ENCODE data around the gene DGKQ. TPM values are rescaled to one million over a fixed set of nuclear protein-coding genes. Genes with fewer than 3 reads are reported as not detected.

DGKQ gene
- total and polyA plus RNA-seq, 7 donors = 2.2 to 3.9 (median 2.8) TPM

DNA sequence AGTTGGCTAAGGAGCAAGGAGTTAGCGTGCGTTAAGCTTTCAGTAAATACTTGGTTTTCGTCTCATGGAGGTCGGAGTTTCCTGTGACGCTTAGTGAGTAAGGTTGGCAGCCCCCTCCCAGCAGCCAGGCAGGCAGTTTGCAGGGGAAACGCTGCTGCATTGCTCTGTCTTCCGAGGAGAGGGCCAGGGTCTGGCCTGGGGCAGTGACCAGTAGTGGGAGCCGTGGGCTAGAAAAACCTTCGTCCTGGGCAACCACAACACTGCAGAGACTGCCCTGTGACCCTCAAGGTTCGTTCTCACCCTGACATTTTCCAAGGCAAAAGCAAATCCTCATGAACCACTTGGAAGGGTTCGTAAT lies 40.7 kb downstream of the DGKQ start:
- ATAC-seq (no peak), DNase-seq (peak in 1 of 2 donors; percentile 63)
- peak overlapping the region; percentile 99 for H3K4me3 ChIP-seq
- peak overlapping the region; percentile 99 for H3K27ac ChIP-seq
- intact Hi-C loops (cut with DNase I) = loop anchor here (5.0 kb wide), 2 partner anchors 40 to 190 kb away; partner anchors contain the start of gene DGKQ (in 1 of the 2)
- H3K4me1 ChIP-seq = peaks cover 30% of the 10 kb centered on the region
- no peaks in the 10 kb centered on the region for H3K27me3 ChIP-seq (ENCODE audit: insufficient read depth in 3 of 3, low read length in 2 of 3)
- no peaks in the 10 kb centered on the region for H3K36me3 ChIP-seq (ENCODE audit: insufficient read depth in 1 of 2, low read depth in 1 of 2)
- TF ChIP-seq, protein P1, sequence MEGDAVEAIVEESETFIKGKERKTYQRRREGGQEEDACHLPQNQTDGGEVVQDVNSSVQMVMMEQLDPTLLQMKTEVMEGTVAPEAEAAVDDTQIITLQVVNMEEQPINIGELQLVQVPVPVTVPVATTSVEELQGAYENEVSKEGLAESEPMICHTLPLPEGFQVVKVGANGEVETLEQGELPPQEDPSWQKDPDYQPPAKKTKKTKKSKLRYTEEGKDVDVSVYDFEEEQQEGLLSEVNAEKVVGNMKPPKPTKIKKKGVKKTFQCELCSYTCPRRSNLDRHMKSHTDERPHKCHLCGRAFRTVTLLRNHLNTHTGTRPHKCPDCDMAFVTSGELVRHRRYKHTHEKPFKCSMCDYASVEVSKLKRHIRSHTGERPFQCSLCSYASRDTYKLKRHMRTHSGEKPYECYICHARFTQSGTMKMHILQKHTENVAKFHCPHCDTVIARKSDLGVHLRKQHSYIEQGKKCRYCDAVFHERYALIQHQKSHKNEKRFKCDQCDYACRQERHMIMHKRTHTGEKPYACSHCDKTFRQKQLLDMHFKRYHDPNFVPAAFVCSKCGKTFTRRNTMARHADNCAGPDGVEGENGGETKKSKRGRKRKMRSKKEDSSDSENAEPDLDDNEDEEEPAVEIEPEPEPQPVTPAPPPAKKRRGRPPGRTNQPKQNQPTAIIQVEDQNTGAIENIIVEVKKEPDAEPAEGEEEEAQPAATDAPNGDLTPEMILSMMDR (IDR thresholded peaks at IDR 0.05) = no peak
- 3 to 4% (median 3%) methylated on average over 11 of the region's 11 CpGs for WGBS, 3 donors
- H3K9me3 ChIP-seq = no peaks in the 10 kb centered on the region

DNA sequence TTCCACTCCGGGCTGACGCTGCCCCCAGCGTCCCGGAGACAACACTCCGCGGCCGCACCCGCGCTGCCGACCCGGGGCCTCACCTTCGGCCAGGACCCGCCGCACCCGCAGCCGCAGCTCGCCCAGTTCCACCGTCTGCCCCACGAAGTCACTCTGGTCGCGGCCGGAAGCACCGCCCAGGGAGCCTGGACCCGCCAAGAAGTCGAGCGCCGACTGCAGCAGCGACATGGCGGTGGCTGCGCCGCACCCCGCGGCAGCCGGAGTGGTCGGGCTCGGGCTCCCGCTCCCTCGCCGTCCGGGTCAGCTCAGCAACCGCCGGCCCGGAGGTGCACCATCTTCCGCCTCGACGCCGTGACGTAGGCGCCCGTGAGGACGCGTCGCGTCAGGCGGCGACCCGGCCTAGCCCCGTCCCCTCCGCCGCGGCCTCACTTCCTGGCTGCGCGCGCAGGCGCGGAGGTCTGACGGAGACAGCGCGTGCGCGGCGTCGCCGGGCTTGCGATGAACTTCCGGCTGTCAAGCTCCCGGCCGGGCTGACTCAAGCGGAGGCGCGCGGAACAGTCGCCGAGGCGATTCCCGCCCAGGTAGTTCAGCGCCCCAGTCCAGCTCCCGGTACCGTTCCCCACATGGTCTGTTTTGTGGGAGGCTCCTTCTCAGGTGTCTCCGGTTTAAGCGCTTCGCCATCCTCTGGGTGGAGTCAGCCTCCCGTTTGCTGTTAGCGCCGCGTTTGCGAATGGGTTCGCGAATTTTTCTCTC lies 41.2 kb downstream of the DGKQ start, which contains the start of the genes GAK and TMEM175:
GAK (minus strand) TSS at position 357 of the 753 bp plus-strand sequence; CDS start at position 228, 129 bp downstream.
TMEM175 (plus strand) TSS at position 501 of the 753 bp plus-strand sequence. CDS start 15,280 bp downstream, outside the sequence.
- Histone ChIP-seq H3K4me1 (peaks cover 30% of the 10 kb centered on the region), H3K36me3 (ENCODE audit: insufficient read depth in 1 of 2, low read depth in 1 of 2) (no peaks in the 10 kb centered on the region), H3K9me3 (no peaks in the 10 kb centered on the region), H3K4me3 (peak within 1 kb of the TSS; percentile 99), H3K27me3 (ENCODE audit: insufficient read depth in 3 of 3, low read length in 2 of 3) (no peaks in the 10 kb centered on the region), H3K27ac (peak within 1 kb of the TSS; percentile 99)
- ATAC-seq = peak; percentile 96 to 99 (median 97)
- TF ChIP-seq, protein P1 (IDR thresholded peaks at IDR 0.05) = no peak
- peak; percentile 96 to 98 for DNase-seq
- intact Hi-C loops (cut with DNase I) = loop anchor here (5.0 kb wide), 2 partner anchors 40 to 190 kb away; partner anchors contain the start of gene DGKQ (in 1 of the 2)
- 0 to 1% (median 0%) methylated on average over 77 to 99 of the region's 99 CpGs for WGBS, 3 donors

DNA sequence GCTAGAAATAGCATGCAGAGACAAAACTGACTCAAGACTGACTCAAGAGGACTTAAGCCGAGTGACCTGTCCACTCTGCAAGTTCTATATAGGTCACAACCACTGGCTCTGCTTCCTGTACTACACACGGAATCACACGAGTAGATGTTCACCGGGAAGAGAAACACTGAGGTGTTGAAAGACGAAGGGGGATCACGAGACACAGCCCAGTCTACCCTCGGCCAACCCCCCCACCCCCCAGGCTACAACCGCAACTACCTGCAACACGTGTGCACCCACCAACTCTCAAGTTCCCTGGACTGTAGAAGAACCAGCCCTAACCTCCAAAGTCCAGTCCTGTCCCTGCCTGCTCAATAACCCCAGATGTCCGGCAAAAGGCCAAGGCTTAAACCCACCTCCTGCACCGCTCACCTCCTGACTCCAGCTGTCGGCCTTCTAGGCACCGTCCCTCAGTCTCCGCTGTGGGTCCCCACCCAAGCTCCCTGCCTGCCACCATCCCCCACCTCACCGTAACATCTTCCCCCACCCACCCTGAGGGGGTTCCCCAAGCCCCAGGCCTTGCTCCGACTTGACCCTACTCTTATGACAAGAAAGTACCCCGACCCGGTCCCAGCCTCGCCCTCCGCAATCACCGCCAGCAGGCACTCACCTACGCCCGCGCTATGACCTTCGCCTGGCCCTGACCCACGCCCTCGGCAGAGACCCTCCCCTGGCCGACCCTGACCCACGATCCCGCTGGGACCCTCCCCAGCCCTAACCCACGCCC lies 42.0 kb downstream of the DGKQ start:
- Histone ChIP-seq H3K4me1 (peaks cover 30% of the 10 kb centered on the region), H3K4me3 (peak overlapping the region; percentile 99), H3K36me3 (ENCODE audit: insufficient read depth in 1 of 2, low read depth in 1 of 2) (no peaks in the 10 kb centered on the region), H3K27ac (peak overlapping the region; percentile 99), H3K9me3 (no peaks in the 10 kb centered on the region), H3K27me3 (ENCODE audit: insufficient read depth in 3 of 3, low read length in 2 of 3) (no peaks in the 10 kb centered on the region)
- WGBS, 3 donors = 1 to 2% (median 2%) methylated on average over 28 to 31 of the region's 31 CpGs
- TF ChIP-seq, protein P1 (IDR thresholded peaks at IDR 0.05) = no peak
- intact Hi-C loops (cut with DNase I) = loop anchor here (5.0 kb wide), 2 partner anchors 41 to 189 kb away; partner anchors contain the start of gene DGKQ (in 1 of the 2)
- ATAC-seq = peak; percentile 62 to 81 (median 76)
- peak in 1 of 2 donors; percentile 68 for DNase-seq

DNA sequence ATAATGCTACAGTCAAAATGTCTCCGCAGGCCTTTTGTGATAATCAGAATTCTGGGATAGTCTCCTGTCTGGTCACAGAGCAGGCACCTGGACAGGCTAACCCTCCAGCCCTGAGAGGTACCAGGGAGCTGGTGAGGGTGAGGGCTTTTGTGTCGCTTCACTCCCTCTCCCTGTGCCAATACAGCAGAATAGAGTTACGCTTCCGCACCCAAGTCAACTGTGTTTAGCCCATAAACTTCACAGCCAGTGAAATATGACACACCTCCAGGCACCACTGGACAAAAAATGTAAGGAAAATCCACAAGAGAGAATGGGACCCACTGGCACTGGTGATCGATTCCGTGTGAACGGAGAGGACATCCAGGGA lies 42.6 kb downstream of the DGKQ start:
- intact Hi-C loops (cut with DNase I) = loop anchor here (5.0 kb wide), 2 partner anchors 41 to 189 kb away; partner anchors contain the start of gene DGKQ (in 1 of the 2)
- Histone ChIP-seq H3K4me1 (peaks cover 30% of the 10 kb centered on the region), H3K4me3 (peak overlapping the region; percentile 99), H3K9me3 (no peaks in the 10 kb centered on the region), H3K27me3 (ENCODE audit: insufficient read depth in 3 of 3, low read length in 2 of 3) (no peaks in the 10 kb centered on the region), H3K36me3 (ENCODE audit: insufficient read depth in 1 of 2, low read depth in 1 of 2) (no peaks in the 10 kb centered on the region), H3K27ac (peak overlapping the region; percentile 99)
- ATAC-seq (no peak), DNase-seq (no peak)
- 35 to 38% (median 37%) methylated on average over 7 of the region's 7 CpGs for WGBS, 3 donors
- TF ChIP-seq, protein P1 (IDR thresholded peaks at IDR 0.05) = no peak
